NT2/D1 (cell line): ENCODE data around the gene TMEM131L.

Experiments used
- SUZ12 ChIP-seq: IDR thresholded peaks from 2 replicates; pipeline ENCODE4 v1.6.1; 2011; ENCODE audit not compliant: insufficient read length, insufficient read depth; ENCODE audit errors: extremely low read depth
- YY1 ChIP-seq: IDR thresholded peaks from 2 replicates; pipeline ENCODE4 v1.6.1; 2011; ENCODE audit not compliant: insufficient read length, insufficient read depth
- ZNF274 ChIP-seq: IDR thresholded peaks from 2 replicates; pipeline ENCODE4 v1.6.1; 2011; ENCODE audit warnings: mild to moderate bottlenecking, low read depth, low read length

DNA sequence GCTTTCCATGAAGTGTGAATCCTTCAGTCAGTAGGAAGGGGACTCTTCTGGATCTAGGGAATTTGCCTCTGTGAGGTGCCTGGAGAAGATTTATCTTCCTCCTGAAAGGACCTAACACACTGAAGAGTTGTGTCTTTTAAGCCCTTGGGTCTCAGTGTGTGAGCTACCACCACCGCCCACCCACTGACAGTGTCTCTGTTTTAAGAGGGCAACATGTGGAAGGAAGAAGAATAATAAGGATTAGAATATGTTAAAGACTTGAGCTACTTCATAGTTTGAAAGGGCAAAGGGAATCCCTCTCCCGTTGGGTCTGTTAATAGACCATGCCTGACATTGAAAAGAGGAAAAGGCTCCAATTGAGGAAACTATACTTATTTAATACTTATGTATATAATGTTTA is 153.7 kb downstream of the TMEM131L start:
- TF ChIP-seq ZNF274 (no peak), SUZ12 (no peak), YY1 (no peak)
